IMR-90 (cell line): ENCODE measurements around the gene SEPTIN8. TPM values are rescaled to one million over a fixed set of nuclear protein-coding genes. Genes with fewer than 3 reads are reported as not detected.

Source experiments
- ATAC-seq: fragments of 200-7000 bp; cut with Tn5 transposase; 2 replicates; pipeline ENCODE4 v1.9.1; 2020; ENCODE audit warnings: low read depth, mild to moderate bottlenecking, moderate library complexity
- BruUV-seq: library from RNA; stranded (reverse); fragments of 400-500 nt; replicated peaks from 2 replicates; lab custom pipeline; 2021; lab: Mats Ljungman, UMichigan
- CTCF ChIA-PET: fragments of 300-600 bp; formaldehyde crosslinking; extraction: SDS; loops from one replicate; lab custom pipeline; 2021; ENCODE audit warnings: antibody characterized with exemption; lab: Yijun Ruan, JAX
- POLR2A ChIA-PET: fragments of 300-600 bp; sonication (Branson Sonifier 250); formaldehyde crosslinking; loops from one replicate; lab custom pipeline; 2022; ENCODE audit warnings: antibody characterized with exemption; ENCODE audit not compliant: unreplicated experiment; lab: Charles Lee
- DNase-seq: peaks from one replicate; pipeline ENCODE4 v3.0.0; 2013
- H2AFZ ChIP-seq: replicated peaks from 2 replicates; pipeline ENCODE3; 2013; ENCODE audit warnings: low read length, mild to moderate bottlenecking; ENCODE audit not compliant: poor library complexity
- H2AK5ac ChIP-seq: 2 replicates; pipeline ENCODE4 v1.6.1; 2013; ENCODE audit warnings: low read depth, low read length, inconsistent platforms
- H2AK9ac ChIP-seq: replicated peaks from 2 replicates; pipeline ENCODE3; 2013; ENCODE audit warnings: mild to moderate bottlenecking, low read depth, low read length, moderate library complexity; ENCODE audit not compliant: poor library complexity
- H2BK120ac ChIP-seq: 2 replicates; pipeline ENCODE4 v1.6.1; 2013; ENCODE audit warnings: low read depth, low read length, inconsistent platforms
- H2BK15ac ChIP-seq: 3 replicates; pipeline ENCODE4 v1.6.1; 2013; ENCODE audit warnings: low read depth, low read length, inconsistent platforms
- H2BK20ac ChIP-seq: 2 replicates; pipeline ENCODE4 v1.6.1; 2013; ENCODE audit warnings: low read depth, mild to moderate bottlenecking, inconsistent platforms, low read length, moderate library complexity
- H2BK5ac ChIP-seq: 2 replicates; pipeline ENCODE4 v1.6.1; 2013; ENCODE audit warnings: mild to moderate bottlenecking, low read depth, low read length, inconsistent platforms; ENCODE audit not compliant: poor library complexity, severe bottlenecking
- H3K14ac ChIP-seq: replicated peaks from 2 replicates; pipeline ENCODE4 v1.6.1; 2013; ENCODE audit warnings: low read depth, low read length, inconsistent platforms
- H3K18ac ChIP-seq: 2 replicates; pipeline ENCODE4 v1.6.1; 2013; ENCODE audit warnings: low read depth, low read length, control low read depth
- H3K23ac ChIP-seq: 2 replicates; pipeline ENCODE4 v1.6.1; 2013; ENCODE audit warnings: low read depth, low read length, inconsistent platforms
- H3K27ac ChIP-seq: 2 replicates; pipeline ENCODE4 v1.5.1; 2013; ENCODE audit warnings: mild to moderate bottlenecking, control low read depth, low read length; ENCODE audit not compliant: insufficient read depth
- H3K27me3 ChIP-seq: 2 replicates; pipeline ENCODE4 v1.6.1; 2013; ENCODE audit warnings: low read length; ENCODE audit not compliant: control insufficient read depth, insufficient read depth
- H3K36me3 ChIP-seq: 2 replicates; pipeline ENCODE4 v1.6.1; 2013; ENCODE audit warnings: low read length, mixed read lengths; ENCODE audit not compliant: control insufficient read depth, insufficient read depth
- H3K4ac ChIP-seq: 2 replicates; pipeline ENCODE4 v1.6.1; 2013; ENCODE audit warnings: low read depth, low read length, inconsistent platforms
- H3K4me1 ChIP-seq: 2 replicates; pipeline ENCODE4 v1.6.1; 2013; ENCODE audit warnings: low read length, mixed read lengths; ENCODE audit not compliant: control insufficient read depth, insufficient read depth
- H3K4me2 ChIP-seq: 2 replicates; pipeline ENCODE4 v1.6.1; 2013; ENCODE audit warnings: low read depth, mild to moderate bottlenecking, control low read depth, low read length, moderate library complexity
- H3K4me3 ChIP-seq: 2 replicates; pipeline ENCODE4 v1.5.1; 2013; ENCODE audit warnings: low read depth, mild to moderate bottlenecking, control low read depth, low read length, moderate library complexity; ENCODE audit not compliant: insufficient read depth
- H3K56ac ChIP-seq: 2 replicates; pipeline ENCODE4 v1.6.1; 2013; ENCODE audit warnings: low read length, inconsistent platforms; ENCODE audit not compliant: insufficient read depth; ENCODE audit errors: extremely low read depth
- H3K79me1 ChIP-seq, 2 experiments: 2 replicates each; pipeline ENCODE4 v1.6.1; 2013; ENCODE audit warnings: low read length in 2 of 2, inconsistent platforms in 1 of 2, low read depth in 1 of 2
- H3K9ac ChIP-seq: 2 replicates; pipeline ENCODE4 v1.6.1; 2013; ENCODE audit warnings: low read depth, low read length, control low read depth
- H3K9me1 ChIP-seq: 2 replicates; pipeline ENCODE4 v1.6.1; 2013; ENCODE audit warnings: low read length, inconsistent platforms; ENCODE audit not compliant: insufficient read depth
- H3K9me3 ChIP-seq: 2 replicates; pipeline ENCODE4 v1.6.1; 2013; ENCODE audit warnings: low read length; ENCODE audit not compliant: control insufficient read depth, insufficient read depth
- H4K20me1 ChIP-seq: 2 replicates; pipeline ENCODE4 v1.6.1; 2013; ENCODE audit warnings: low read length, inconsistent platforms; ENCODE audit not compliant: insufficient read depth
- H4K5ac ChIP-seq: 2 replicates; pipeline ENCODE4 v1.6.1; 2013; ENCODE audit warnings: mild to moderate bottlenecking, low read depth, low read length, control low read depth
- H4K8ac ChIP-seq, 2 experiments: 2 replicates each; pipeline ENCODE4 v1.6.1; 2013; ENCODE audit warnings: low read depth in 2 of 2, low read length in 2 of 2, control low read depth in 1 of 2, inconsistent platforms in 1 of 2
- H4K91ac ChIP-seq: 2 replicates; pipeline ENCODE4 v1.6.1; 2013; ENCODE audit warnings: low read depth, low read length, inconsistent platforms; ENCODE audit not compliant: insufficient read depth
- CHD1 ChIP-seq: IDR thresholded peaks from 2 replicates; pipeline ENCODE4 v1.6.1; 2012; ENCODE audit warnings: low read depth, low read length, improper control_type of control experiment
- RAD21 ChIP-seq: IDR thresholded peaks from 2 replicates; pipeline ENCODE4 v1.6.1; 2012; ENCODE audit warnings: low read length, improper control_type of control experiment
- RCOR1 ChIP-seq: IDR thresholded peaks from 2 replicates; pipeline ENCODE4 v1.6.1; 2012; ENCODE audit warnings: mild to moderate bottlenecking, low read length, improper control_type of control experiment; ENCODE audit not compliant: insufficient replicate concordance
- RFX5 ChIP-seq: IDR thresholded peaks from 2 replicates; pipeline ENCODE4 v1.8.0; 2012; ENCODE audit warnings: low read depth, mild to moderate bottlenecking, low read length, moderate library complexity
- SMC3 ChIP-seq: fragments of 150-350 bp; IDR thresholded peaks from 2 replicates; pipeline ENCODE4 v1.6.1; 2016; ENCODE audit warnings: low read depth, mild to moderate bottlenecking, antibody characterized with exemption, low read length, moderate library complexity
- WGBS, 2 experiments: methylation state at CpG; one replicate each; pipeline versions ENCODE4 v1.1.5 to v1.1.7; 2013; ENCODE audit warnings: missing lambda C conversion rate in 2 of 2; ENCODE audit not compliant: insufficient read length in 1 of 2; ENCODE audit errors: extremely low coverage in 2 of 2; 5-methylcytosine and 5-hydroxymethylcytosine counted together
- dilution Hi-C: fragments of 300-500 bp; cut with HindIII; formaldehyde crosslinking; loops from one replicate; pipeline ENCODE4 v1.14.3; 2018; ENCODE audit warnings: low sequenced_read_pairs; ENCODE audit not compliant: unreplicated experiment
- in situ Hi-C: fragments of 300-500 bp; cut with MboI; formaldehyde crosslinking; loops from 3 replicates; pipeline ENCODE4 v1.14.3; 2019; ENCODE audit warnings: low sequenced_read_pairs, inconsistent platforms, mixed read lengths
- intact Hi-C: fragments of 100-400 bp; cut with micrococcal nuclease; formaldehyde crosslinking; loops from 2 replicates; pipeline ENCODE4 v1.10.0; 2022
- polyA plus RNA-seq, 3 experiments: library from polyadenylated mRNA; depleted of rRNA; stranded (reverse); fragments of >200 nt; gene quantifications; 2 replicates each; pipeline ENCODE4 v1.2.3, GENCODE V29; 2012; ENCODE audit warnings: low replicate concordance in 1 of 3
- total RNA-seq: library from RNA; depleted of rRNA; stranded (reverse); fragments of >200 nt; gene quantifications from 2 replicates; pipeline ENCODE4 v1.2.3, GENCODE V29; 2012

The SEPTIN8 gene
- total and polyA plus RNA-seq, 2 of the 4 experiments (the other 2 are of a cell fraction): 56.2 to 67.2 TPM

- ATAC-seq: no peak
- TF ChIP-seq RCOR1 (no peak), SMC3 (no peak), RFX5 (no peak), RAD21 (no peak), CHD1 (no peak)
Observed at GRCh38 chr5:132748522-132749000, 28.5 kb downstream of the SEPTIN8 start.

More at GRCh38 chr5:132748522-132749000, 28.5 kb downstream of the SEPTIN8 start:
- no peak for DNase-seq
- dilution Hi-C loops: no loop called here
- no peak overlapping the region for H3K27ac ChIP-seq
- H2BK15ac ChIP-seq: no peak overlapping the region
- intact Hi-C loops: no loop called here
- no peak overlapping the region for H2AFZ ChIP-seq
- H4K91ac ChIP-seq: no peak overlapping the region
- H4K5ac ChIP-seq: no peak overlapping the region
- H3K56ac ChIP-seq: no peak overlapping the region
- no peaks in the 10 kb centered on the region for H3K36me3 ChIP-seq
- H2AK9ac ChIP-seq: no peak overlapping the region
- H4K8ac ChIP-seq: no peak overlapping the region
- H3K9me1 ChIP-seq: no peaks in the 10 kb centered on the region
- peaks cover 39% of the 10 kb centered on the region for H3K27me3 ChIP-seq
- ChIA-PET CTCF (no interaction called here), POLR2A (interaction anchor here (0.5 kb wide), 1 partner anchor 19 kb away, joined by 3 read pairs; no protein-coding TSS in a partner anchor)
- H3K23ac ChIP-seq: no peak overlapping the region
- H2BK120ac ChIP-seq: no peak overlapping the region
- H3K4me3 ChIP-seq: no peak overlapping the region
- peaks cover 3% of the 10 kb centered on the region; the same call in 1 of the 2 replicates for H3K4me1 ChIP-seq
- H3K9me3 ChIP-seq: no peaks in the 10 kb centered on the region; the same call in 1 of the 2 replicates
- no peak overlapping the region for H2BK20ac ChIP-seq
- H3K18ac ChIP-seq: no peak overlapping the region
- H3K9ac ChIP-seq: no peak overlapping the region
- no TSS peak for BruUV-seq
- no peaks in the 10 kb centered on the region for H3K79me1 ChIP-seq
- in situ Hi-C loops: no loop called here
- 80% methylated on average over 1 of the region's 10 CpGs; no CpG with 5 or more reads in 1 of the 2 experiments for WGBS, 2 experiments
- H3K4me2 ChIP-seq: no peak overlapping the region
- no peak overlapping the region for H3K4ac ChIP-seq
- no peaks in the 10 kb centered on the region for H4K20me1 ChIP-seq
- H3K14ac ChIP-seq: no peak overlapping the region
- no peak overlapping the region for H2AK5ac ChIP-seq
- H2BK5ac ChIP-seq: no peak overlapping the region
